CD4-positive, alpha-beta T cell treated with Interferon alpha-2 for 1 hour (primary cell): ENCODE results near the gene DOK4.
"Not testable (repeated sequence)": the region's sequence is repeated elsewhere in the genome, so short reads cannot be mapped to it uniquely, and the experiment has no call there.

Source experiments
- DNase-seq, 2 donors: peaks; one replicate each; pipeline ENCODE4 v3.0.0-alpha.2; 2020 to 2022

DOK4 gene

GRCh38 chr16:57500578-57501111 lies 14.4 kb upstream of the DOK4 start:
- DNase-seq, result no peak

DNA sequence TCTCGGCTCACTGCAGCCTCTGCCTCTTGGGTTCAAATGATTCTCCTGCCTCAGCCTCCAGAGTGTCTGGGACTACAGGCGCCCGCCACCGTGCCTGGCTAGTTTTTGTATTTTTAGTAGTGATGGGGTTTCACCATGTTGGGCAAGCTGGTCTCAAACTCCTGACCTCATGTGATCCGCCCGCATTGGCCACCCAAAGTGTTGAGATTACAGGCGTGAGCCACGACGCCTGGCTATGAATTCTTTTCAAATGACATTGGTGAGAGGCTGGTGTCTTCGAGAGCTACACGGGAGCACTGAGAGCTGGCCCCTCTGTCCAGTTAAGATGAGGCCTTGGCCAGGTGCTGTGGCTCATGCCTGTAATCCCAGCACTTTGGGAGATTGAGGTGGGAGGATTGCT lies 13.6 kb upstream of the DOK4 start:
- not testable (repeated sequence) for DNase-seq

GRCh38 chr16:57498031-57498430 lies 11.7 kb upstream of the DOK4 start:
- no peak for DNase-seq

GRCh38 chr16:57497121-57497520 lies 10.8 kb upstream of the DOK4 start:
- DNase-seq, result no peak

DNA sequence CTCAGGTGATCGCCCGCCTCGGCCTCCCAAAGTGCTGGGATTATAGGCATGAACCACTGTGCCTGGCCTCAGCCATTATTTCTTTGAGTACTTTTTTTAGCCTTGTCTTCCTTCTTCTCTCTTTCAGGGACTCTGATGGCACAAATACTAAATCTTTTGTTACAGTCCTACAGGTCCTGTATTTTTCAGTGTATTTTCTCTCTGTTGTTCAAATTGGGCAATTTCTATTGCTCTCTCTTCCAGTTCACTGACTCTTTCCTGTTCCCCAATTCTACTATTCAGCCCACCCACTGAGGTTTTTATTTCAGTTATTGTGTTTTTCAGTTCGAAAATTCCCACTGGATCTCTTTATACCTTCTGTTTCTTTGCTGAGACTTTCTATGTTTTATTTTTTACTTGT lies 7.5 kb upstream of the DOK4 start:
- no peak for DNase-seq

GRCh38 chr16:57489229-57489628 lies 2.9 kb upstream of the DOK4 start:
- DNase-seq, result no peak

GRCh38 chr16:57486858-57487834 lies 853 bp upstream of the DOK4 start:
- DNase-seq, result no peak

DNA sequence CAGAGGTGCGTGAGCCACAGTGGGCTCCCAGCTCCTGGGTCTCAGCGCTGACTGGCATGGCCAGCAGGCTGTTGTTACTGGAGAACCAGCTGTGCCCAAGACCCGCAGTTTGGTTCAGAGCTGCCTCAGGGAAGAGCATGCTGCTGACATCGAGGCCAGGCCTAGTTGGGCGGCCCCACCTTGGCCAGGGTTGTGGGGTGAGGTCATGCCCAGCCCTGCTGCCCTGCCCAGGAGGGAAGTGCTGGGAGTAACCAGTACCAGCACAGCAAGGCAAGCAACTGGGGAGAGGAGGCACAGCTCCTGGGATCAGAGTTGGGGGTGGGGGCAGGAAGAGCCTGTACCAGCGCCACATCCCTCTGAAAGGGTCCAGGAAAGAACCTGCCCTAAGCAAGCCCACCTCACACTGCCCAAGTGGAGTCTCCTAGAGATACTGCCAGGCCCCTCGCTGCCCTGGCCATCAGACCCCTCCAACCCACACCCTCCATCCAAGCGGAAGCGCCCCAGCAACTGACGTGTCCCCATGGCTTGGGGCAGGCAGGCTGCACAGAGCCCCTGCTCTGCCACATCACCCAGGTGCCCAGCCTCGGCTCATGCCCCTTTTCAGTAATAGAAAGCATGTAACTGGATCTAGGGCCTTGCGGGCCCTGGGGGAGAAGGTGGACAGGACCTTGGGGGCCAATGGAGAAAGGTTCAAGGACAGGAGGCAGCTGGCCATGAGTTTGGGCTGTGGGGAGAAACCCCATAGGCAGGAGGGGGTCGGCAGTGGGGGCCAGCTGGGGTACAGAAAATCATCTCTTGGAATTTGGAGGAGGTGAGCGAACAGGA lies 990 bp downstream of the DOK4 start:
- DNase-seq, result no peak

DNA sequence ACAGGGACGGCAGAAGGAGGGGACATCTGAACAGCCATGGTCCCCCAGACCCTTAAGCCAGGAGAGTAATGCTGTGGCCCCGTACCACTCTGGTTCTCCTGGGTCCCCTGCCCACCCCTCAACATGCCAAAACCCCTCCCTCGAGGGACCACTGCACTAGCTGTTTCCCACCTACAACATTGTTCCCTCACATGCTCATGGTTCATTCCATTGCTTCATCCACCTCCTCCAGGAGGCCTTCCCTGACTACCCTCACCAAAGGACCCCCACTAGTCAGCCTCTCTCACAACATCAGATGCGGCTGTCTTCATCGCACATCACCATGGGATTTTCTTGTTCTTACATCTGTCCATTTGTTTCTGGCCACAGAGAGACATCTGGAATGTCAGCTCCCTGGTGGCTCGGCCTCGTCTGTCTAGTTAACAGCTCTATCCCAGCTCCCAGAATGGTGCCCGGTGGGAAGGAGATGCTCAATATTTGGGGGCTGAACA lies 1.7 kb downstream of the DOK4 start:
- no peak for DNase-seq

DNA sequence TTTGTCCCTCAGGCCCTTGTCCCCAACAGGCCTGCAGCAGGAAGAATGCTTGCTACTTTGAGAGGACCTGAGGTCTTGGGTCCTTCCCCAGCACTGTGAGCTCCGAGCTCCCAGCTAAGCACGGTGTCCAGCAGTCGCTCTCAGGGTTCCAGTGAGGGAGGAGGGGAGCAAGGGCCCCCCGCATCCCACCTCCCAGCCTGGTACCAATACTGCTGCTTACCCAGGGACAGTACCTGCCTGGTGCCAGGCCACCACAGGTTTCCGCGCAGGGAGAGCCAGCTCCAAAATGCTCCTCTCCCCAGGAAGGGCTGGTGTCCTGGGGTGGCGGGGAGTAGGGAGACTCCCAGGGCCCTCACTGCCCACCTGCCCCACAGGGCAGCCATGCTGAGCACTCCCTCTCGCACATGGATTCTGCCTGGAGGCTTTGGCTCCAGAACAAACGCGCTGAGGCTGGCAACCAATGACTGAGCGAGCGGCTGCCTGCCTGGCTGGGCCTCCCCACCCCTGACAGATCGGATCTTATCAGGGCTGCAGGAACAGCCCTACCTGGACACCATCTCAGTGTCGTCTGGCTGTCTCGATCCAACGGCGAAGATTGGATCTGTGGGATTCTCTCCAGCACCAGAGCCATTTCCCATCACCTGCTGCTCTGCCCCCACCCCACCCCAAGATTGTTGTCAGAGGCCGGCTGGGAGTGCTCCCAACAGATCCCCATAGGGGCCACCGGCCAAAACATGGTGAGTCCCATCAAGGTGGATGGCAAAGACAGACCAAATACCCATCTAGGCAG lies 2.4 kb downstream of the DOK4 start:
- no peak for DNase-seq

DNA sequence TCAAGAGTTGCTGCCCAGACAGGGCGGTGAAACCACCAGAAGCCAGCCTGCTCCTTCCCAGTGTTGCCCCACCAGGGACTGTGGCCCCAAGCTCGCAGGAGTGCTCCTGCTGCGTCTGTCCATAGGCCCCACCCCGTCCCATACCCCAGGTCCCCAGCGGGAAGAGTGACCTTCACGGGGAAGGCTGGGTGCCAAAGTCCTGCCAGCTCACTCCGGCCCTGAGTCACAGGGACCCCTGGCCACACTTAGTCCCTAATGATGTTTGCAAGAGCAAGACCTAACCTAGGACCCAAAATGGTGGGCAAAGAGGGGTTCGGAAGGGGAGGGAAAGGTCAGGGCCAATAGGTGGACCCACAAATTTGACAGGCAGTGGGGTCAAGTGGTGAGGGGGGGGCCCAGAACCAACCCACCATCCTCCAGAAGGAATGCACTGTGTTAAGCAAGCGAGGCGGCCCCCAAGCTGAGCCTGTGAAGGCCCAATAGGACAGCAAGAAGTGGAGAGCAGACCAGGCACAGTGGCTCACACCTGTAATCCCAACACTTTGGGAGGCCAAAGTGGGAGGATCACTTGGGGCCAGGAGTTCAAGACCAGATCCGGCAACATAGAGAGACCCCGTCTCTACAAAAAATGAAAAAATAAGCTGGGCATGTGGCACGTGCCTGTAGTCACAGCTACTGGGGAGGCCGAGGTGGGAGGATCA lies 3.3 kb downstream of the DOK4 start:
- no peak for DNase-seq

- no peak for DNase-seq
These were observed 4.9 kb downstream of the DOK4 start for GRCh38 chr16:57481421-57481820.

DNA sequence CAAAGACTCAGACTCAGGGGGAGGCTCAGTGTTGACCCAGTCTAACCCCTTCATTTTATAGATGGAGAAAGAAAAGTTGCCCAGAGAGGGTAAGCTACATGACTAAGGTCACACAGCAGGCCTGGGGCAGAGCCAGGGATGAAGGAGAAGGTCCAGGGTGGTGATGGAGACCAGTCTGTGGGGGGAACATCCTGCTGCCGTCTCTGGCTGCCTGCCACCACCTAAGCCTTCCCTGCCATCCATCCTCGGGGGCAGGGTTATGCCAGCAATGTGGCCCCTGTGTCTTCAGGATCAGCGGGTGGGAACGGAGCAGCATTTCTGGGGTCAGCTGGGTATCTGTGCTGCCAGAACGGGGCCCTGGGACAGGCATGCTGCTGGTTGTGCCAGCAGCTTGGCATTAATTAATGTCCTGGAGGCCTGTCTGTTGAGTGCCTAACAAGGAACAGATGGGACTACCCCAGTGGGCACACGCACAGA lies 5.5 kb downstream of the DOK4 start:
- DNase-seq, result no peak

- DNase-seq, result no peak
These were observed 6.1 kb downstream of the DOK4 start for GRCh38 chr16:57479976-57480753.

- no peak for DNase-seq
These were observed 6.9 kb downstream of the DOK4 start for GRCh38 chr16:57479205-57479975.

GRCh38 chr16:57478396-57479204 lies 7.7 kb downstream of the DOK4 start:
- no peak for DNase-seq

- no peak for DNase-seq
These were observed 8.6 kb downstream of the DOK4 start for GRCh38 chr16:57477531-57478202.

DNA sequence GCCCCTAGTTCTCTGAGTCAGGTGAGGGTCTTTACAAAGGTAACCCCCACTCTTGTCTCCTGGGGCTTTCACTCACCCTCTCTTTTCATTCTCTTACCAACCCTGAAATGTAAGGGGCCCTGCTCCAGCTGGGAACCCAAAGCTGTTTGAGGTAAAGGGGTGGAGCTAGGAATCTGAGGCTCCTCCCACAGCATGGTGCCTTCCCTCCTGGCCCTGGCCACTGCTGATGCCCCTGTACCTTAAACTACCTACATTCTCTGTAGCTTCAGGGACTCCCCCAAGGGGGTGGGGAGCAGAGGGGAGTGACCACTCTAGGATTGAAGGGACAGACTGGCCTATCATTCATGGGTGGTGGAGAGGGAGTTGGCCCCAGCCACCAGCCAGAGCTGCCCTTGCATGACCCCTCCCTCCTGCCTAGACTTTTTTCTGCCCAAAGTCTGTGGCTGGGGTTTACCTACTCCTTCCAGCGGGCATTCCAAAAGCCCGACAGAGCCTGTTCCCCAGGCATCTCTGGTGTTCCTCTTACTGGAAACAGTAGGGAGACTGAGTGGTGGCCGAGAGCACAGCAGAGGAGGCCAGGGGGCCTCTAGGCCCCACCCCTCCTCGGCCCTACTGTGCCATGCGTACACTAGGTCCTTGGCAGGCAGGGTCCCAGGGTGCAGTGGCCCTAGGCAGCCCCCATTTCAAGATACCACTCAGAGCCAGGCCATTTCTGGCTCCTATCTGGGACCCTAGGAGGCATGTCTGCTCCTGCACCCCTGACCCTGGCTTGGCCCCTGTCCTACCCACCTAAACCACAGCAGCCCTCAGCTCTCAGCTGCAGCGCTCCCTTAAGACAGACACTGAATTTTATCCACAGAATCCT lies 9.5 kb downstream of the DOK4 start:
- DNase-seq, result no peak
